Activated effector memory CD4-positive, alpha-beta T cell treated with Interleukin-2 at 50 U/mL for 16 hours (primary cell): Measurements from ENCODE around the gene REM1.
"Not testable (repeated sequence)": the region's sequence is repeated elsewhere in the genome, so short reads cannot be mapped to it uniquely, and the experiment has no call there.

Experiments
- DNase-seq: peaks from one replicate; pipeline ENCODE4 v3.0.0-alpha.2; 2020

REM1 gene, protein sequence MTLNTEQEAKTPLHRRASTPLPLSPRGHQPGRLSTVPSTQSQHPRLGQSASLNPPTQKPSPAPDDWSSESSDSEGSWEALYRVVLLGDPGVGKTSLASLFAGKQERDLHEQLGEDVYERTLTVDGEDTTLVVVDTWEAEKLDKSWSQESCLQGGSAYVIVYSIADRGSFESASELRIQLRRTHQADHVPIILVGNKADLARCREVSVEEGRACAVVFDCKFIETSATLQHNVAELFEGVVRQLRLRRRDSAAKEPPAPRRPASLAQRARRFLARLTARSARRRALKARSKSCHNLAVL

DNA sequence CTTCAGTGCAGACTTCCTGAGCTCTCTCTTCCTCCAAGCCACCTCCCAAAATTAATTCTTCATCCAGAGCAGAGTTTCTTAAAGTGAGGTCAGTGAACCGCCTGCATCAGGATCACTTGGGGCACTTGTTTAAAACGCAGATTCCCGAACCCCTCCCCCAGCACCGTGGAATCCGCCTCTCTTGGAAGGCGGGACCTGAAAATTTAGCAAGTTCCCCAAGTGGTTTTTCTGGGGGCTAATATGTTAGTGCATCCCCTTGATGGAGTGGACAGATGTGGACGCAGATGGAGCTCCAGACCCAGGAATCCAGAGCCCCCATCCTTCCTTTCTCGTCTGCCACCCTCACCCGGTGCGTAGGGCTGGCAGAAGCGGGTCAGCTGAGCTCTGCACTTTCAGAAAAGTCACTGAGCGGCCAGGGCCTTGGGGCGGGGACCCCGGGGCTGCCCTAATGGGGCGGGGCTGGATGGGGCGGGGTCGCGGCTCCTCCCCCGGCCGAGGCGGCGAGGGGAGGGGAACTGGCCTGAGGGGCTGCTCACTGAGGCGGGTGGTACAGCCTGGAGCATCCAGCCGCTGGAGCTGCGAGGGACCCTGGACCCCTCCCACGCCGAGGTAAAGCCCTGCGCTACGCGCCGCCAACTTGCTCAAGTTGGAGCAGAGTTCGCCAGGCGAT lies at the start of gene REM1, which contains the start of gene DEFB124:
Gene REM1 (plus strand): TSS at position 531 of the 670 bp plus-strand sequence. CDS start 1,158 bp downstream, outside the sequence.
Gene DEFB124 (minus strand): TSS at position 370 of the 670 bp plus-strand sequence. CDS start 2,114 bp downstream, outside the sequence.
- no peak for DNase-seq

GRCh38 chr20:31425797-31426196 lies 49.3 kb upstream of the REM1 start:
- DNase-seq = no peak

DNA sequence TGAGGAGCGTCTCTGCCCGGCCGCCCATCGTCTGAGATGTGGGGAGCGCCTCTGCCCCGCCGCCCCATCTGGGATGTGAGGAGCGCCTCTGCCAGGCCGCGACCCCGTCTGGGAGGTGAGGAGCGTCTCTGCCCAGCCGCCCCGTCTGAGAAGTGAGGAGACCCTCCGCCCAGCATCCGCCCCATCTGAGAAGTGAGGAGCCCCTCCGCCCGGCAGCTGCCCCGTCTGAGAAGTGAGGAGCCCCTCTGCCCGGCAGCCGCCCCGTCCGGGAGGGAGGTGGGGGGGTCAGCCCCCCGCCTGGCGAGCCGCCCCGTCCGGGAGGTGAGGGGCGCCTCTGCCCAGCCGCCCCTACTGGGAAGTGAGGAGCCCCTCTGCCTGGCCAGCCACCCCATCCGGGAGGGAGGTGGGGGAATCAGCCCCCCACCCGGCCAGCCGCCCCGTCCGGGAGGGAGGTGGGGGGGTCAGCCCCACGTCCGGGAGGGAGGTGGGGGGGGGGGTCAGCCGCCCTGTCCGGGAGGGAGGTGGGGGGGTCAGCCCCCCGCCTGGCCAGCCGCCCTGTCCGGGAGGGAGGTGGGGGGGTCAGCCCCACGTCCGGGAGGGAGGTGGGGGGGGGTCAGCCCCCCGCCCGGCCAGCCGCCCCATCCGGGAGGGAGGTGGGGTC lies 48.1 kb upstream of the REM1 start:
- not testable (repeated sequence) for DNase-seq

DNA sequence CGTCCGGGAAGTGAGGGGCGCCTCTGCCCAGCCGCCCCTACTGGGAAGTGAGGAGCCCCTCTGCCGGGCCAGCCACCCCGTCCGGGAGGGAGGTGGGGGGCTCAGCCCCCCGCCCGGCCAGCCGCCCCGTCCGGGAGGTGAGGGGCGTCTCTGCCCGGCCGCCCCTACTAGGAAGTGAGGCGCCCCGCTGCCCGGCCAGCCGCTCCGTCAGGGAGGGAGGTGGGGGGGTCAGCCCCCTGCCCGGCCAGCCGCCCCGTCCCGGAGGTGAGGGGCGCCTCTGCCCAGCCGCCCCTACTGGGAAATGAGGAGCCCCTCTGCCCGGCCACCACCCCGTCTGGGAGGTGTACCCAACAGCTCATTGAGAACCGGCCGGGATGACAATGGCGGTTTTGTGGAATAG lies 47.5 kb upstream of the REM1 start:
- not testable (repeated sequence) for DNase-seq

DNA sequence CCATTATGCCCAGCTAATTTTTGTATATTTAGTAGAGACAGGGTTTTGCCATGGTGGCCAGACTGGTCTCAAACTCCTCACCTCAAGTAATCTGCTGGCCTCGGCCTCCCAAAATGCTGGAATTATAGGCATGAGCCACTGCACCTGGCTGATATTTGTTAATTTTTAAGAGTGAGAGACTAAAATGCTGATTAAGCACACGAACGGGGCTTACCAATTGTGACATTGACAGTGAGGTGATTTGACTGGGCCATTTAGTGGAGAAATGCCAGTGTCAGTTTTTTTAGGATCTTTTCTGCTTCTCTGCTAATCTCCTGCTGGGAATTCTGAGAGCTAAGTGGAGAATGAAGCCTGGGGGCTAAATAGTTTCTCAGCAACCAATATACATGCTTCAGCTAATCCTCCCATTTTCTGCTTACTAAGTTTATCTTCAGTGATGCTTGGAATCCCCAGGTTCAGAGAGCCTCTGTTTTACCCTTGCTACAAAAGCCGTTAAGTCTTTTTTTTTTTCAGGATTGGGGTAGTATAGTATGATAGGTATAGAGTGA lies 44.4 kb upstream of the REM1 start:
- DNase-seq = no peak

- no peak for DNase-seq
These were observed 35.0 kb upstream of the REM1 start, which contains the start of gene DEFB123 for GRCh38 chr20:31440012-31440659. Gene DEFB123 (plus strand): TSS chr20:31440632. CDS start chr20:31440699, 67 bp downstream.

GRCh38 chr20:31446084-31446819 lies 28.8 kb upstream of the REM1 start:
- no peak for DNase-seq

GRCh38 chr20:31449511-31450414 lies 25.3 kb upstream of the REM1 start:
- no peak for DNase-seq

GRCh38 chr20:31452575-31452974 lies 22.5 kb upstream of the REM1 start:
- no peak for DNase-seq

DNA sequence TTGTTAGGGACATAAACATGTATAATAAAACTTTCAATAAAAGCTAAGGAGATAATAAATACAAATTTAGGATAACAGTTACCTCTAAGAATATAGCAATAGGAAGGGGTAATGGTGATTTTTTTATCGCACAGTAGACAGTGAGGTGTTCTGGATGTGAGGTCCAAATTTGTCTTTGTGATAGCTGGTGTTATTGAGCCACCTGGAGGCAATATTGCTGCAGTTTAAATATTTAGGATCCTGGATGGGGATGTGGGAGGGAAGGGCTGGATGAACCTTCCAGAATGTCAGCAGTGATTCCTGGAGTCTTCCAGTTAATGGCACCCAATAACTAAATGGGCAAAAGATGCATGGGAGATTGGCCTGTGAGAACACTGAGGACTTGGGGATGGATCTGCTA lies 20.7 kb upstream of the REM1 start:
- DNase-seq = no peak

DNA sequence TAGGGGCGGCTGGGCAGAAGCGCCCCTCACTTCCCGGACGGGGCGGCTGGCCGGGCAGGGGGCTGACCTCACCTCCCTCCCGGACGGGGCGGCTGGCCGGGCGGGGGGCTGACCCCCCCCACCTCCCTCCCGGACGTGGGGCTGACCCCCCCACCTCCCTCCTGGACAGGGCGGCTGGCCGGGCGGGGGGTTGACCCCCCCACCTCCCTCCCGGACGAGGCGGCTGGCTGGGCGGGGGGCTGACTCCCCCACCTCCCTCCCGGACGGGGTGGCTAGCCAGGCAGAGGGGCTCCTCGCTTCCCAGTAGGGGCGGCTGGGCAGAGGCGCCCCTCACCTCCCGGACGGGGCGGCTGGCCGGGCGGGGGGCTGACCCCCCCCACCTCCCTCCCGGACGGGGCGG lies 4.1 kb upstream of the REM1 start:
- DNase-seq = not testable (repeated sequence)

DNA sequence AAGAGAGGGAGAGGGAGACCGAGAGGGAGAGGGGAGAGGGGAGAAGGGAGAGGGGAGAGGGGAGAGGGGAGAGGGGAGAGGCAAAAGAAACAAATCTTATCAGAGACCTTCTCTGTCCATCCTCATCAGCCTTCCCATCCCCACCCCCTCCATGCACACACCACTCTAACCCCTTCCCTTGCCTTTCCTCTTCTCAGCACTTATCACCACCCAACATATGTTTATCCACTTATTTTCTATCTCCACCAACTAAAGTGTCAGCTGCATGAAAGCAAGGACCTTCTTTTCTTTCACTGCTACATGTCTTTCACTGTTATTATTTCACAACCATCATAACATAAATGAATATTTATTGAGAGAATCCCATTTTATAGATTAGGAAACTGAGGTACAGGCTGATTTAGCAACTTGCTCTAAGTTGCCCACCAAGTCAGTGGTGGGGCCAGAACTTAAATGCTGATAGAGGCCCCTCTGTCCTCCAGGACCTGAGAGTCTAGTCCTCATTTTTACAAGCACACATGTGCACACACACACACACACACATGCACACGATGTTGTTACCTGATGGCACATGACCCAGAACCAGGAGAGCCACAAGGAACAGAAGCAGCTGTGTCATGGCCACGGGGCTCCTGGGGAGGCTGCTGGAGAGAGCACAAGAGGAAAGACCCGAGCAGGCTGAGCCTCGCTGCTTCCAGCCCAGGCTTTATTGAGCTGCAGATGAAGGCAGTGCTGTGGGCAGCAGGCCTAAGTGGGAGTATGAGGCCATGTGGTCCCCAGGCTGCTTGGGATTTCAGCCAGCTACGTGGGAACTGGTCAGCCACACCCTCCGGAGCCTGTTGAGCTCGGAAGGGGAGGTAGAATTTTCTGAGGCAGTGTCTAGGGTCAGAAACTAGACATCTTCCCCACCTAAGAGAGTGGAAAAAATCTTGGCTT lies 2.4 kb upstream of the REM1 start:
- DNase-seq = no peak

DNA sequence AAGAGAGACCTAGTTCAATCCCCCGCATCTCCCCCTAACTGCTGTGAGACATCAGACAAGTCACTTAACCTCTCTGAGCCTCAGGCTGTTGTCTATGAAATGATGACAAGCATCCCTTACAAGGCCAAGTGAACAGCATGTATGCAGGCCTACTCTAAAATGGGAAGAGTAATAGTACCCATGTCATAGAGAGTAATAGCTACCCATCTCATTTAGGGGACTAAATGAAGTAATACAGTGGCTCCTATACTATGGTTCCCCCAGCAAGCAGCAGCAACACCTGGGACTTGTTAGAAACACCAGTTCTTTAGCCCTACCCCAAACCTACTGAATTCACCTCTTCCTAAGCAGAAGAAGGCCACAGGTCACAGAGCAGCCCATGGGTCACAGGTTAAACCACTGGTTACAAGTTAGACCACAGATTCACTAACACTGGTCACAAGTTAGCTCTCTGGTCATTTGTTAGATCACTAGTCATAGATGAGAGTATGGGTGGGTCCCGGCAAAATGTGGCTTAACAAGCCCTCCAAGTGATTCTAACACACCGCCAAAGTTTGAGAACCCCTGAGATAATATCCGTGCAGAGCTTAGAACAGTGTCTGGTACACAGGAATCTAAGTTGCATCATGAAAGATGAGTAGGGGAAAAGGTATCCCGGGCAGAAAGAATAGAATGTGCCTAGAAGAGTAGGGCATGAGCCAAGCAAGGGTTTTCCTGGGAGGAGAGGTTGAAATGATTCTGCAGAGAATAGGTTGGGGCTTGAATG lies 1.6 kb upstream of the REM1 start:
- DNase-seq = no peak

DNA sequence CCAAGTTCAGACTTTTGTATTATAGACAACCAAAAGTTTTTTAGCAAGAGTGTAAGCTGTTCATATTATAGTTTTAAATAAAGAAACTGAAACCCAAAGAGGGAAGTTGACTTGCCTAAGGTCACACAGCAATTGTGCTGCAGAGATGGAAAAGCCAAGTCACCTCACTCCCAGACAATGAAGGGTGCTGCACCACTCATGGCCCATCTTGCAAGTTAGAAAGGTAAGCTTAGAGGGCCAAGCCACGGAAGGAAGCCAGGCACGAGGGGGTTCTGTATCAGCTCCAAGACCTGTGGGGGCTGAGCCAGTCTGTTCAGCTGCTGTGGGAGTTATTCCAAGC lies 1.0 kb upstream of the REM1 start:
- no peak for DNase-seq

DNA sequence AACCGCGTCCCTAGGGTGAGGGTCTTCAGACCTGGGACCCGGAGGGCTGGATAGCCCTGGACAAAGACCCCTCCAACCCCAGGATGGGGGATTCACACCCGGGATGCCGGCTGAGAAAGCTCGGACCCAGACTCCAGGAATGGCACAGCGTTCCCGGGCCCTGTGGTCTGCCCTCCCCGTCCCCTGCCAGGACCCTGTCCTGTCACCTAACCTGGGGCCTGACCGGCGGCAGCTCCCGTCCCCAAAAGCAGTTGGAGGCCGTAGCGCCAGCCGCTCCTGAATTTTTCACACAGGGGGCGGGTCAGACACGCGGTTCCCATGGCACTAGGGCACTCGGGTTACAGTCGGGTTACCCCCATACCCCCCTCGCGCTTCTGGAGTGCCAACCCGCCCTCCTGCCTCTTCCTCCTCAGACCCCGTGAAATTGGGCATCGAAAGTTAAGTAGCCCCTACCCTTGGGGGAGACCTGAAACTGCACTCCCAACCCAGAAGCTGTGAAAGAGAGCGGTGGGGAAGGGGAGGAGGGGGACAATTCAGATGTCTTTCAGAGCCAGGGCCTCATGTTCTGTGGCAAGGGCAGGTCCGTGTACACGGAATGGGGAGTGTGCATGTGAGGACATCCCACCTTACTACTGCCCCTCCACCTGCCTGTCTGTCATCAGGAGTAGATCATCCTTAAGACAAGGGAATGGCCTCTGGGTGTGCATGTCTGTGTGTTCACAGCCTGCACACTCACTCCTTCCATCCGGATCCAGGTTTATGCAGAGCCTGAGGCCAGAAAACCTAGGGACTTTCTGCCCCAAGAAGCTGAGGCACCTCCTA lies 595 bp downstream of the REM1 start:
- no peak for DNase-seq

DNA sequence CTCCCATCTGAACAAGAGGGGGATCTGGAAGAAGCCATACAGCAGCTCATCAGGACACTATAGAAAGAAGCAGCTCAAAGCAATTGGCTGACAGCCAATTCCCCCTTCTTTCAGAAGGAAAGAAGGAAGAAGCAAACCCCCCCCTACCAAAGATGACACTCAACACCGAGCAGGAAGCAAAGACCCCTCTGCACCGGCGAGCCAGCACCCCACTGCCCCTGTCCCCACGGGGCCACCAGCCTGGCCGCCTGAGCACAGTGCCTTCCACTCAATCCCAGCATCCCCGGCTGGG lies 1.2 kb downstream of the REM1 start:
- DNase-seq = no peak

DNA sequence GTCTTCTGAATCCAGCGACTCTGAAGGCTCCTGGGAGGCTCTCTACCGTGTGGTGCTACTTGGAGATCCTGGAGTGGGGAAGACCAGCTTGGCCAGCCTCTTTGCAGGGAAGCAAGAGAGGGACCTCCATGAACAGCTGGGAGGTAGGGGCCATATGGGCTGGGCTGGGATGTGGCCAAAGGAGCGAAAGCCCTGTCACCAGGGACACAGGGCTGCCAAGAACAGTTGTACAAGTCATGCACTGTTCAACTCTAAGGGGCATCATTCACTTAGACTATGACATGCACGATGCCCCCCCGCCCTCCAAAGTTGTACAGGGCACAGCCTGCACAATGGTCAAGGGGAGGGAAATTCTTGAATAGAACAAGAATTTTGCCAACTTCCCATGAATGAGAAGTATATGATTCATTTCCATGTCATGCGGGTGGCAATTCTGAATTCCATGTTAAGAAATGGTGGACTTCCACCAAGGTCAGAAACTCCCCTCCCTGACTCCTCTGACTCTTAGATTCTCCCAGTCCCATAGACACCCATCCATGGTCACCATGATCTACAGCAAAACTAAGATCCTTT lies 1.6 kb downstream of the REM1 start:
- no peak for DNase-seq

- no peak for DNase-seq
These were observed 8.9 kb downstream of the REM1 start for GRCh38 chr20:31484001-31484400.
